SIG-M5 treated with dmso at 0.1 percent for 504 hours (cell line): Measurements from ENCODE around the gene CD7.

Experiments used
- DNase-seq: peaks from one replicate; lab custom pipeline; 2025; ENCODE audit not compliant: unreplicated experiment; lab: John Stamatoyannopoulos, UW

The CD7 gene

DNA sequence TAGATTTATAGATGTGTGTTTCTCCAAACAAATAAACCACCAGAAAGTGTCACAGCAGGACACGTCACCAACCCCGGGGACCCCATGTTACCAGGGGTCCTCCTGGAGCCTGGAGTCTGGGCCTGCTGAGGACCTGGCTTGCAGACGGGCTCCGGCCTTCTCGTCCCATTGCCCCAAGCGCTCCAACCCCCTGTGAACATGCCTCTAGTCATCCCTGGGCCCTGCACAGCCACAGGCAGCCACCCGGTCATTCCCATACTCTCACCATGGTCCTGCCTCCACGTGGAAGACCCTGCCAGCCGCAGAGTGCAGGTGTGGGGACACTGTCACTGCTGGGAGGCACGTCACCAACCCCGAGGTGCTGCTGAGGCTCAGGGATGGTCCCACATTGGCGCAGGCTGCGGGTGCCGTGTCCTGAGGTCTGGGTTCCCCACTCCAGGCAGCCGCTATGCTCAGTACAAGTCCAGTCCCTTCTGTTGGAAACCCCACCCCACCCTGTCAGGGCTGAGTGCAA is 11.6 kb upstream of the CD7 start:
- no peak for DNase-seq

DNA sequence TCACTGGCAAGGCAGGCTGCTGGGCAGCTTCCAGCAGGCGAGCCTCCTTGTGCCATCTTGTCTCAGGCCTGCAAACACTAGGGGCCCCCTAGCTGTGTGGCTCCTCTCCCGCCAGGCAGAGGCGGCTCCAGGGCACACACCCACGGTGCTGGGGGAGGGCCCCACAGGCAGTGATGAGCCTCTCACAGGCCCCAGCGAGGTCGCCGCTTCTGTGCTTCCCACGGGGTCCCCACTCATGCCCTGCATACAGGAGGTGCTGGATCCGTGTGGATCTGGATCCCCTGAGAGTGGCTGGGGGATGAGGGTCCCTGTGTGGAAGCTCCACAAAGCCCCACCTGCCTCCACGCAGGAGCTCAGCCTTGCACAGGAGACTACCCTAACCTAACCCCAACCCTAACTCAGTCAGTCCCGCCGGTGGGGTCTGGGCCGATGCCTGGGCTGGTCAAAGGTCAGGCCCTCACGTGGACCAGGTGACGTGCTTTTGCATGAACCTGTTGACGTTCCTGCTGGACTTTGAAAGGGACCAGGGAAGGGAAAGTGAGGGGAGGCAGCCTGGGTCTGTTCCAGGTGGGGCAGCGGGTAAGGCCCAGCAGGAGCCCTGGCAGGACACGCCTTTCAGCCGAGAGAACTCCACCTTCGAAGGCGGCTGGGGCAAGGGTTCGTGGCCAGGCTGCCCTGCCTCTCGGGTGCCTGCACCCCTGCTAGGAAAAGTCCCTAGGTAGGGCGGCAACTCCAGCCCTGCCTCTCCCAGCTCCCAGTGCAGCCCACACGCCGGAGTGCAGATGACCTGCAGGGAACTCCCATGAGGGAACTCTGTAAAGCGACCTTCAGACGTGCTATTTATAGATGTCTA is 11.0 kb upstream of the CD7 start:
- no peak for DNase-seq

DNA sequence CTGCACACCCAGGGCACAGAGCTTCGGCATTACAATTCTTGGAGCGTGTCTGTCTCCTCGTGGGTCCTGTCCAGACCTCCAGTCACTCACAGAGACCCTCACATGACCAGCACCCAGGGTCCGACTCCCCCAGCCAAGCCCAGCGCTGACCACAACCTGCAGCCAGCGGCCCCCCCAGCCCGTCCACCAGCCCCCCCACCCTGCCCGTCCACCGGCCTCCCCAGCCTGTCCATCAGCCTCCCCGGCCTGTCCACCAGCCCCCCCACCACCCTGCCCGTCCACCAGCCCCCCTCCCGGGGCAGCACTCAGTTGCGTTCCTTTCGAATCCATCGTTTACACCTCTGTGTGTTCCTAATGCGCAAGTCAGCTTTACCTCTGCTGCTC is 10.3 kb upstream of the CD7 start:
- DNase-seq = no peak

DNA sequence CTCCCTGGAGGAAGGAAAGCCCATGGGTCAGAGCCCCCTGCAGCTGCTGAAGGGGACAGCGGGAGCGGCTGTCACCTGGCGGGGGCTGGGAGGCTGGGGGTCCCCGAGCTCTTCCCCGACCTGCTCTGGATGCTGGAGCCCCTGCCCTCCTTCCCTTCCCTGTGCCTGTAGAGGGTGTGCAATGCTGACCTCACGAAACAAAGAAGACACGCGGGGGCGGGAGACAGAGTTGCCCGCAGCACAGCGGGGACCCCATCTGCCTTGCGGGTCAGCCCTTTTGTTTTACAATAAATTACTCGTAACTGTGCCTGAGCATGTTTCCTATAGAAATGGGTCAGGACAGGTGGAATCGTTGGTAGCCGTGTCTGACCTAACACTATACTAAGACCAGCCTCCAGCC is 9.9 kb upstream of the CD7 start:
- DNase-seq = no peak

DNA sequence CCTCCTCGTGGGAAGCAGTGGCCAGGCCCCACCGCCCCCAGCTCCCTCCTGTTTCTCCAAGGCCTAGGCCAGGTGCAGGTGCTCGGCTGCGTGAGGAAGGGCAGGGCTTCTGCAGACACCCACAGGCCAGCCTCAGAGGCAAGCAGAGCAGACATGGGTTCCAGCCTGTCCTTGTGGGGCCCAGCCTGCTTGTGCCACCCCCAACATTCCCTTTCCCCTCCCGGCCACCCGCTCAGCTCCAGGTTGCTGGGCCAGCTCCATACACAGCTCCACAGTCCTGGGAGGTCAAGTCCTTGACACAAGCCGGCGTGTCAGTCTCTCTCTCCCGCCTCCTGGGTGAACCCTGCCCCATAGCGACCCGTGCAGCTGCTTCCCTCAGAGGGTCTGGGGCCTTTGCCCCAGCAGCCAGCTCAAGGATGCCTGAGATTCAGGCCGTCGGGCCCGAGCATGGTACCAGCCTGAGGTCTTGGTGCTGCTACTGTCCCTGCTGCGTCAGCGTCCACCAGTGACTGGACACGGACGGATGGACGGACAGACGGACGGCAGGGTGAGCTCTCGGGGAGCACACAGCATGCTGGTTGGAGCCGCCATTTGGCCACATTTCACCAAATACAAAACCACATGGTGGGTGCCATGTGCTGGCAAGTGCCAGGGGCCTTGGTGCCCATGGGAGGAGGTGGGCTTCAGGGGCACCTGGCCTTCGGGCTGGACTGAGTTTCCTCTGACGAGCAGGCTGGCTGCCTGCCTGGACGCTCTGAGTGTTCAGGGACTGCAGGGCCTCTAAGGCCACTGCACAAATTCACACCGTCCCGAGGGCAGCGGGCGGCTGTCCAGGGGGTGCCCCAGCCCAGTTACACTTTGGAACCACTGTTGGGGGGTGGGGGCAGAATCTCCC is 8.1 kb upstream of the CD7 start:
- no peak for DNase-seq

DNA sequence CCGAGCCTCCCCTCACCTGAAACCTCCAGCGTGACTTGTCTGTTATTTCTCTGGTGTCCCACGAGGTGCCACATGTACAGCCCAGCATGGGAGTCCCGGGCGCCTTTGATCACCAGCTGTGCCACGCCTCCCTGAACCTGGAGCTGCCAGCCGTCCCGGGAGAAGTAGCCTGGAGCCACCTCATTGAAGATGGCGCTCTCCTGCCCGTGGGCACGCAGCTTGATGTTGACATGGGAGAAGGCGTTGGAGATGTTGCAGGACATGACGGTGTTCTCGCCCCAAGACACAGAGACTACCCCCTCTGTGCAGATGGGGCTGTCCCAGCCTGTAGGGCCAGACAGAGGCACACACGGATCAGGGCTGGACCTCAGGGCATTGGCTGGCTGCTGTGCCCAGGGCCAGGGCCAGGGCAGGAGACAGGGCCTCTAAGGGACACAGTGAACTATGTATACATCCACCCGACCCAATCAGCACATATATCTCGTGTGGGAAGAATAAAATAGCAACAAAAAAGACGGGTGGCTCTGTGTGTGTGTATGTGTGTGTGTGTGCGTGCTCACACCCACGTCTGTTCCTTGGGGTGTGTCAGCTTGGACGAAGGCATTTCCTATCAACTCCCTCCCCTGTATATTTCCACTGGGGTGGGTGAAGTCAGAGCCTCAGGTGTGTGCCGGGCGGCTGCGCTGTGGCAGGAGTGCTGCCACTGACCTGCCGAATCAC is 7.3 kb upstream of the CD7 start:
- no peak for DNase-seq

DNA sequence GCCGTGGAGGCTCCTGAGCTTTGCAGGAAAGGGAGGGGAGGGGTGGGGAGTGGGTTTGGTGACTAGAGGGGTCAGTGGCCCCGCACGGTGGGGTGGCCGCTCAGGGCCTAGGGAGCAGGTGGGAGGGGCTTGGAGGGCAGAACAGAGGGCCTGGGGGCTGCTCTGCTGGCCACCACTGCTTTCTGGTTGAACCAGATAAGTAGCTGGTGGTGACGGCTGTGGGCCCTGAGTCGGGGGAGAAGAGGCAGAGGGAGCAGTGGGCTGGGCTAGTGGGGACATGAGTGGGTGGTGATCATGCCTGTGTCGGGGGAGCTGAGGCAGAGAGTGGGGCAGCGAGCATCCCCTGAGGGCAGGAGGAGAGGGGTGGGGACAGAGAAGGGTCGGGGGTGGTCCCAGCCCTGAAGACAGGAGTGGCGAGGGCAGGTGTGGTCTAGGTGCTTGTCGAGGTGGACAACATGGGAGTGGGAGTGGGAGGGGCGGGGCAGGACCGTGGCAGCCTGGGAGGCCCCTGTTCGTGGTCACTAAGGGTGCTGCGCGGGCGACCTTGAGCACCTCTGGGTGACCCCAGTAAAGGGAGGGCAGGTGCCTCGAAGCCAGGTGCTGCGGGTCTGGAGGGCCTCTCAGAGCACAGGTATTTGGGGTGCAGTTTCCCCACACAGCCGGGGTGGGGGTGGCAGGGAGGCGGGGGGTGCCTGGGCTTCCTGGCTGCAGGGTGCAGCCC is 6.3 kb upstream of the CD7 start:
- no peak for DNase-seq

DNA sequence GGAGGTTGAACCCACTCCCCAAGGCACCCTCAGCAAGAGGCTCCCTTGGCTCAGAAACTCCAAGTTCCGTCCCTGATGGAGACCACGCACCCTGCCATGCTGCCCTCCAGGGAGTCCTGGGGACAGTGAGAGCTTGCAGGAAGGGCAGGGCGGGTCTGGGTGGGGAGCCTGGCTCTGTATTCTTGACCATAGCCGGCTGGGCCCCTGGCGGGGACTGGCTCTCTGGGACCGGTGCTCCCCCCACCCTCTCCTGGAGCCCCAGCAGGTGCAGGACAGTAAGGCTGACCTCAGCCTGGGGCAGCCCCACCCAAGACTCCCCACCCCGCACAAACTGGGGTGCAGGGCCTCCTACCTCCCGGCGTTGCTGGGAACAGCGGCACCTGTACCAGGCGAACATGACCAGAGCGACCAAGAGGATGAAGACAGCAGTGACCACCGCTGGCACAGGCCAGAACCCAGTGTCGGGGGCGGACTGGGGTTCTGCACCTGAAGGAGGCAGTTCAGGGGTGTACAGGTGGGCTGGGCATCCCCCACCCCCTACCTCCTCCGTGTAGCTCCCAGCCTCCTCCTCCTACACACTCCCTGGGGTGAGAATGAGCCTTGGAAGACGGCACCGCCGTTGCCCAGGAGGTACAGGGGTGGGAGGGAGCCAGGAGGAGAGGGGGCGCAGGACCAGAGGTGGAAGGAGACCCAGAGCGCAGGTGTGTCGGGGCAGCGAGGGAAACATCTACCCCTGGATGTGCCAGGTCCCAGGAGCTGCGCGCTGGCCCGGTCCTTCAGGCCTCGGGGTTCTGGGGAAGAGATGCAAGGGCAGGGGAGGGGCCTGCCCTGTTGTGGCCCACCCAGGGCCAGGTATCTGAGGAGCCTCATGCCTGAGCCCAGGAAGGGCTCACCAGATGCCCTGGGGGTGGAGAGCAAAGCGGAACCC is 5.4 kb upstream of the CD7 start:
- no peak for DNase-seq

DNA sequence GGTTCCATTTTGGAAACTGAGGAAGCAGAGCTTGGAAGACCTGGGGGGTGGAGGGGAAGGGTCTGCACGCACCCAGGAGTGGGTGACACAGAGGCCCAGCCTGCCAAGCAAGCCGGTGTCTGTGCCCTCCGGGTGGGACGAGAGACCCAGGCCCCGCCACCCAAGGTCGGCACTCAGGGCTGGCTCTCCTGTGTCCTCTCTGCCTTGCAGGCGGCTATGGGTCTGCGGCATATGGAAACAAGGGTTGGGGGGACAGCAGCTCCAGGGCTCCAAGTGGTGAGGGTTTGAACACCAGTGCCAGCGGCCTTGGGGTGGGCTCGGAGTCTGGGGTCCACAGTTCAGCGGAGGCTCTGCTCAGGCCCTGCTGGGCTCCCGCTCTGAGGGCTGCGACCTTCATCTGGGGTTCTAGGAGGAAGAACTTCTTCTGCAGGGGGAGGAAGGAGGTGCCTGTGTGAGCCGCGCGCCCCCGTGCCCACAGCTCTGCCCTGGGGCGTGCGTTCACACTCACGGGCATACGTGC is 4.6 kb upstream of the CD7 start:
- DNase-seq = no peak

DNA sequence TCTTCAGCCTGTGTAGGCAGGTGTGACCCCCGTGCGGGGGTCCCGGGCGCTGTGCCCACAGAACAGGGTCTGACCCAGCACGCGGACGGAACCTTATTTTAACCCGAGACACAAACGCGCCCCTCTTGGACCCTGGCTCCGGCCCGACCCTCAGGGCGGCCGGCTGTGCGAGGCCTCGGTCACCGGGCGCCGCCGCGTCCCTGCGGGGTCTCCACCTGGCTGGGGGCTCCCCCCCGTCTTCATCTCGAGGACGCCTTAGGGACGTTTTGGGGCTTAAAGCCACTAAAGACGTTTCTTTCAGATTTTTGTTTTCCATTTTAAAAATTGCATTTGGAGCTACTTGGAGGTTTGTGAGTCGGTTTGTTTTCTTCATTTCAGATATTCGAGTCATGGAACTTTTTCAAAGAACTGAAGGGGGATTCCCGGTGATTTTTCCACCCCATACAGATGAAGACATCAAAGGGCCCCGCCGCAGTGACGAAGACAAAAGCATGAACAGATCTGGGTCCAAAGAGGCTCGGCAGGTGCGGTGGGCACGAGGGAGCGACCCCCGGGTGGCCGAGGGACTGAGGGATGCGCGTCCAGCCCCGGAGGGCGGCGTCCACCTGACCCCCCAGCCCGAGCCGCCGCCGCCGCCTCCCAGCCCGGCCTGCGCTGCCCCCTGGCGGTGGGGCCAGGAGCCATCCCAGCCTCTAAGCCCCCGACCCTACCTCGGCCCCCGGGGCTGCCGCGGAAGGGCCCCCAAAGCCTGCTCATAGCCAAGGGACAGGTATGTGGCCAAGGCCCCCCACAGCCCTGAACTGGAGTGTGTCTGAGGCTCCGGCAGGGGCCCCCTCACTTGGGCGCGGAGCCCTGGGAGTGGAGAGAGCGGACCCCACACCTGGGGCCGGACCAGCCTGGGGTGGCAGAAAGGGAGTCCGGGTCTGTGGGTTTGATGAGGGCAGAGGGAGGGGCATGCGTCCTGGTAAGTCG is 3.8 kb upstream of the CD7 start:
- DNase-seq = no peak

DNA sequence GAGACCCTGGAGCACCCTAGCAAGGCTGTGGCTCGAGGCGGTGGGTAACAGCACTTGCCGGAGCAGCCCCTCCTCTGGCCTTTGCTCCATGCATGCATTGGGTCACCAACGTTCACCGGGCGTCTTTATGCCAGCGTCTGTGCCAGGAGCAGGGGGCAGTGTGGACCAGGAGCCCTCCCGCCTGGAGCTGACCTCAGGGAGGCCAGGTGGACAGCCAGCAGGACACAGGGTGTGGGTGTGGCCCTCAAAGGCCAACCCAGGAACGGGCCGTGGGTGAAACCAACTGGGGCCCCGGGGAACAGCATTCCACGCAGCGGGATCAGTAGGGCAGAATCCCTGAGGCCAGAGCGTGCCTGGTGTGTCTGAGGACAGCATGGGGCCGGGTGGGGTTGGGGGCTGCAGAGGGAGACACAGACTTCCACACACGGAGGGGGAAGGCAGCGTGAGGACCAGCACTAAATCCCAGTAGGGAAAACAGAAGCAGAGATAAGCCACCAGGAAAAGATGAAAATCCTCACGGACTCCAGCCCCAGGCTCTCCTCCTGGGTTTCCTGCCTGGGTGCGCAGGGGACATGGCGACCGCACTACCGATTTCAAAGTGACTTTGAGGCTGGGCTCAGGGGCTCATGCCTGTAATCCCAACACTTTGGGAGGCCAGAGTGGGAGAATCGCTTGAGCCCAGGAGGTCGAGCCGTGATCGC is 2.9 kb upstream of the CD7 start:
- no peak for DNase-seq

DNA sequence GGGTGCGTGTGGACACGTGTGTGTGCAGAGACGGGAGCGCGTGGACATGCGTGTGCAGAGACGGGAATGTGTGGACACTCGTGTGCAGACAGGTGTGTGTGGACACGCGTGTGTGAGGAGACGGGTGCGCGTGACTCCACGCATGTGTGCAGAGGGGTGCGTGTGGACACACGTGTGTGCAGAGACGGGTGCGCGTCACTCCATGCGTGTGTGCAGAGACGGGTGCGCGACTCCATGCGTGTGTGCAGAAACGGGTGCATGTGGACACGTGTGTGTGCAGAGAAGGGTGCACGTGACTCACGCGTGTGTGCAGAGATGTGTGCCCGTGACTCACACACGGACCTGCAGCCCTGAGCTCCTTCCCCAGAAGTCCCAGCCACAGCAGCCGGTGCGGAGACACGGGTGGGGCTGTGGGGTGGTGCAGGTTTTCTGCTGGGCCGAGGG is 2.2 kb upstream of the CD7 start:
- DNase-seq = no peak

DNA sequence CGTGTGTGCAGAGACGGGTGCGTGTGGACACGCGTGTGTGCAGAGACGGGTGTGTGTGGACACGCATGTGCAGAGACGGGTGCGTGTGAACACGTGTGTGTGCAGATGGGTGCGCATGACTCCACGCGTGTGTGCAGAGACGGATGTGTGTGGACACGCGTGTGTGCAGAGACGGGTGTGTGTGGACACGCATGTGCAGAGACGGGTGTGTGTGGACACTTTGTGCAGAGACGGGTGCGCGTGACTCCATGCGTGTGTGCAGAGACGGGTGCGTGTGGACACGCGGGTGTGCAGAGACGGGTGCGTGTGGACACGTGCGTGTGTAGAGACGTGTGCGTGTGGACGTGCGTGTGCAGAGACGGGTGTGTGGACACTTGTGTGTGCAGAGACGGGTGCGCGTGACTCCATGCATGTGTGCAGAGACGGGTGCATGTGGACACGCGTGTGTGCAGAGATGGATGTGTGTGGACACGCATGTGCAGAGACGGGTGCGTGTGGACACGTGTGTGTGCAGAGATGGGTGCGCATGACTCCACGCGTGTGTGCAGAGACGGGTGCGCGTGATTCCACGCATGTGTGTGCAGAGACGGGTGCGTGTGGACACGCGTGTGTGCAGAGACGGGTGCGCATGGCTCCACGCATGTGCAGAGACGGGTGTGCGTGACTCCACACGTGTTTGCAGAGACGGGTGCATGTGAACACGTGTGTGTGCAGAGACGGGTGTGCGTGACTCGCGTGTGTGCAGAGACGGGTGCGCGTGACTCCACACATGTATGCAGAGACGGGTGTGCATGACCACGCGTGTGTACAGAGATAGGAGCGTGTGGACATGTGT is 1.6 kb upstream of the CD7 start:
- no peak for DNase-seq

DNA sequence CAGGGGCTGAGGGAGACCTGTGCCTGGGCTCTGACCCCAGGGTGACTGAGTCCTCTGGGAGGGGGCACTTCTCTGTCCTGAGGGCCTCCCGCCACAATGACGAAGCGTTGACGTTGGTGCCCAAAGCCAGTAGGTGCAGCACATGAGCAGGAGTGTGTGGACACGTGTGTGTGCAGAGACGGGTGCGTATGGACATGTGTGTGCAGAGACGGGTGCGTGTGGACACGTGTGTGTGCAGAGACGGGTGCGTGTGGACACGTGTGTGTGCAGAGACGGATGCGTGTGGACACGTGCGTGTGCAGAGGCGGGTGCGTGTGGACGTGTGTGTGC is 726 bp upstream of the CD7 start:
- DNase-seq = no peak

DNA sequence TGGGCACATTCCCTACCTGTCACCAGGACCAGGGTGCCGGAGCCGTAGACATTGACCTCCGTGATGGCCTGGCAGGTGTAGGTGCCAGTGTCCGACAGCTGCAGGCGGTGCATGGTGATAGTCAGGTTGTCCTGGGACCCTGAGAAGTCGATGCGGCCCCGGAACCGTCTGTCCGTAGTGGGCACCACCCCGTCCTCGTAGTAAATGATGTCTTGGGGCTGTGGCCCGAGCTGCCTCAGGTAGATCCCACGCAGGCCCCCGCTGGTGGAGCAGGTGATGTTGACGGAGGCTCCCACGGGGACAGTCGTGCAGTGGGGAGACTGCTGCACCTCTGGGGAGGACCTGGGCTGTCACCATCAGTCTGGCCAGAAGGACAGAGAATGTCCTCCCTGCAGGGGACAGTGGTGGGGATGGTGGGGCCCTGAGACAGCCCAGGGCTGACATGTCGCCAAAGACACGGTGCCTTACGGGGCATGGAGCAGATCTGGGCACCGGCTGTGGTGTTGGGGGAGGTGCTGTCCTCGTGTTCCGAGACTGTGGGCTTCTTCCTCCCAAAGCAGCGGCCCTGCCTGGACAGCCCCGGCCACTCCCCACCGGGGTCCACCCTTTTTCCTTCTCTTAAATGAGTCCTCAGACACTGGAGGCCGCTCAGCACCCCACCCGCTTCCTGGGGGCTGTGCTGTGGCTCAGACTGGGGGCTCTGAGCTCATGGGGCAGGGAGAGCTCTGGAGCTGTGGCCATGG is 586 bp downstream of the CD7 start:
- no peak for DNase-seq

DNA sequence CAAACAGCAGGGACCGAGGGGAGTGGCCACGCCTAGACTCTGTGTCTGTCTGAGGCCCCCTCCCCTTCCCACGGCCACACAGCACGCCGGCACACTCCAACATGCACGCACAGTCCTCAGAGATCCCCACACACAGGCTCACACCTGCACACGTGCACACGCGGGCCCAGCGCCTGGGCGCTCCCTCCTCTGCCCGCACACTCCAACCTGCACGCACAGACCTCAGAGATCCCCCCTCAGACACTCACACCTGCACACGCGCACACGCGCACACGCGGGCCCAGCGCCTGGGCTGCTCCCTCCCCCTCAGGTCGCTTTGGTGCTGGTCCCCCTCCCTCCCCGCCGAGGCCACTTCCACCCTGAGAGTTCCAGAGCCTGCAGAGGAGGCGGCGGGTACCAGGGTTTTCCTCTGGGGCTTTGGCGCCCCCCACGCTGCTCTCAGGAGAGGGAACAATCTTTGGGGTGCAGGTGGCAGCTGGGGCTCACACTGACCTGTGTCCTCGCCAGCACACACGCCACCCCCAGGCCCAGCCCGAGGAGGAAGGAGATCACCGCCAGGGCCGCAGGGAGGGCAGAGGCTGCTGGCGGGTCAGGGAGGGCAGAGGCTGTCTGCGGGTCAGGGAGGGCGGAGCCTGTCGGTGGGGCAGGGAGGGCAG is 1.6 kb downstream of the CD7 start:
- no peak for DNase-seq
